Stimulated activated CD4-positive, alpha-beta T cell treated with anti-CD3 and anti-CD28 coated beads, TNF-alpha, amount 100 ng/mL, for 48 hours (primary cell): ENCODE measurements around the gene TERT.

Source experiments
- DNase-seq, 3 donors: peaks; one replicate each; pipeline ENCODE4 v3.0.0-alpha.2; 2020; ENCODE audit warnings: low read depth in 3 of 3

The TERT gene

DNA sequence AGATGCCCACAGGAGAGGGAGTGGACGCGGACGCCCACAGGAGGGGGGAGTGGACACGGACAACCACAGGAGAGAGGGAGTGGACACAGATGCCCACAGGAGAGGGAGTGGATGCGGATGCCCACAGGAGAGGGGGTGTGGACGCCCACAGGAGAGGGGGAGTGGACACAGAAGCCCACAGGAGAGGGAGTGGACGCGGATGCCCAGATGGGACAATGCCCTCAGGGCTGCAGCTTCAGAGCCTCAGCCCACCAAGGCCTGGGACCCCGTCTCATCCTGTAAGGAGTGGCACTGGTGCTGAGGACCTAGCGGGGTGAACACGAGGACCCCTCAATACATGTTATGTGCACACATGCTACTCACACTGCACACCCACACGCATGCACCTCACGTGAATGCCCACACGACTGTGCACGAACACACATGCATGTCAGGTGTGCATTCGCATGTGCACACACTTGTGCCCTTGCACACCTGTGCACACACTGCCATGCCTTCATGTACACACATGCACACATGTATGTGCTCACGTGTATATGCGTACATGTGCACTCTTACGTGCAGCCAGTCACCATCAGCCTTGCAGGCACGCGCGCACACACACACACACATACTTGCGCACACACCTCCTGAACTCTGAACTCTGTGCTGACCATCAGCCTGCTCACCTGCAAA lies 34.9 kb downstream of the TERT start:
- DNase-seq, result no peak

DNA sequence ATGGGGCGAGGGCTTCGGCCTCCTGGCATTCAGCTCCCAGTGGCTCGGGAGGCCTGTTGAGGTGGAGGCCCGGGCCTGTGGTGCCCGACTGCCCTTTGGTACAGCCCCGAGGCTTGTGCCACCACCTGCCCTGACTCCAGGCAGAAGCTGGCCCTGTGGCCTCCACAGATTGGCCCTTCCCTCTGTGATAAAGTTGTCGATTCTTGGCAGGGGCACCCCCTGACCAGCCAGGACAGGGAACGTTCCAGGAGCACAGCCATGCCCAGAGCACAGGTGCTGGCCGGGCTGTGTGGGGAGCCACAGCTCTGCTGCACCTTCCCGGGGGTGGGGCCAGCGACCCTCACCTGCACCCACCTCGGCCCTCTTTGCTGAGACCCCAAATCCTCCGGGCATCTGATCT lies 37.0 kb downstream of the TERT start:
- DNase-seq, result no peak

DNA sequence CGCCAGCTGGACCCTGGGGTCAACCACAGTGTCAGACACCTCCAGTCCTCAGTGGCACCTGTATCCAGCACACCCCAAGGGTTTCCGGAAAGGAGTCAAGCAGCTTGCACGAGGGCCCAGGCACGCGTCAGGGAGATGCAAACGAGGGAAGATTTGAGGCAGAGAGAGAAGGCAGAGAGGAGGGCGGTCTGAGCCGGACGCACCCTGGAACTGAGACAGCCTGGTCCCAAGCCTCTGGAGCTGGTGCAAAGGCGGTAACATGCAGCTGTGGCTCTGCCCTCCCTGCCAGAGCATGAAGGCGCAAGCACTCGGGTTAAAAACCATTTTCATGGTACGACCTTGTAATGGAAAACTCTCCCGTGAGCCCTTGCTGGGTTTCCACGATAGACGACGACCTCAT lies 37.5 kb downstream of the TERT start:
- no peak for DNase-seq

DNA sequence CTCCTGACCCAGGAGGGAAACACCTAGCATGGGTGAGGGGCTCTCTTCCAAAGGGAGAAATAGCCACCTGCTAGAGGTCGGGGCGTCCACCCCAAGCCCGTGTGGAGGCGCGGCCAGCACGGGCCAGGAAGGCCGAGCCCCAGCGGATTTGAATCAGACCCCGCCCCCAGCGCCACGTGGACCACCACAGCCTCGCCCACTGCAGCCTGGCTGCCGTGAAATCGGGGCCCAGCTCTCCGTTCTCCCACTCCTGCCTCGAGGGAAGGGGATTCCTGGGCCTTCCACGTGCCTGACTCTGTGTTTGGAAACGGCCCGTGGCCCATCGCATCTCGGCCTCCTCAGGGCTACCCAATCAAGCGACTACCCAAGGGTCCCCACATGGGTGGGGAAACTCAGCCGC lies 38.1 kb downstream of the TERT start:
- DNase-seq, result no peak

DNA sequence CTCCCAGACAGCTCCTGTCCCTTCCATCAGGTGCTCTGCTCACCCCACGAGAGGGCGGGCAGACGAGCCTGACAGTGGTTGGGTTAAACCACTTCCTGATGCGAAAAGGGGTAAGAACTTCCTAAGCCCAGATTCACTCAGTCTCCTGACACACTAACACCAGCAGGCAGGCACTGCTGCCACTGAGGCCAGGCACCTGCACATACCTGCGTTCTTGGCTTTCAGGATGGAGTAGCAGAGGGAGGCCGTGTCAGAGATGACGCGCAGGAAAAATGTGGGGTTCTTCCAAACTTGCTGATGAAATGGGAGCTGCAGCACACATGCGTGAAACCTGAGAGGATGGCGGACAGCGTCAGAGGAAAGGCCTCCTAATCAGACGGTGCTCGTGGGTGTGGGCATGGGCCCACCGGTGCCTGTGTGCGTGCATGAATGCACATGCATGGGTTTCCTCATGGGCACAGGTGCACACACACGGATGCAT lies 39.7 kb downstream of the TERT start:
- DNase-seq, result peak in 1 of 3 donors; percentile 7

DNA sequence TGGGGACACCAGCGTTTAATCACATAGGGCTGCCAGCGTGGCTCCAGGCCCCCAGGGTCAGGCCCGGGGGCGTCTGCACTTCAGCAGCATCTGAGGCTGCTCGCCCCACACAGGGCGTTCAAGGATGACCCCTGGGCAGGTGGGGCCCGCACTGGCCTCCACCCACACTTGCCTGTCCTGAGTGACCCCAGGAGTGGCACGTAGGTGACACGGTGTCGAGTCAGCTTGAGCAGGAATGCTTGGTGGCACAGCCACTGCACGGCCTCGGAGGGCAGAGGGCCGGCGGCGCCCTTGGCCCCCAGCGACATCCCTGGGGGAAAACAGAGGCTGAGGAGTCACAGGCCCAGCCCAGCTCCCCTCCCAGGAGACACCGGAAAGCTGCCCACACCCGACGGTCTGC lies 40.7 kb downstream of the TERT start:
- no peak for DNase-seq

- no peak for DNase-seq
These were observed 41.3 kb downstream of the TERT start for GRCh38 chr5:1253456-1254105.

- no peak for DNase-seq
These were observed 42.2 kb downstream of the TERT start for GRCh38 chr5:1252681-1253080.

- DNase-seq, result no peak
These were observed 42.9 kb downstream of the TERT start for GRCh38 chr5:1251678-1252580.

DNA sequence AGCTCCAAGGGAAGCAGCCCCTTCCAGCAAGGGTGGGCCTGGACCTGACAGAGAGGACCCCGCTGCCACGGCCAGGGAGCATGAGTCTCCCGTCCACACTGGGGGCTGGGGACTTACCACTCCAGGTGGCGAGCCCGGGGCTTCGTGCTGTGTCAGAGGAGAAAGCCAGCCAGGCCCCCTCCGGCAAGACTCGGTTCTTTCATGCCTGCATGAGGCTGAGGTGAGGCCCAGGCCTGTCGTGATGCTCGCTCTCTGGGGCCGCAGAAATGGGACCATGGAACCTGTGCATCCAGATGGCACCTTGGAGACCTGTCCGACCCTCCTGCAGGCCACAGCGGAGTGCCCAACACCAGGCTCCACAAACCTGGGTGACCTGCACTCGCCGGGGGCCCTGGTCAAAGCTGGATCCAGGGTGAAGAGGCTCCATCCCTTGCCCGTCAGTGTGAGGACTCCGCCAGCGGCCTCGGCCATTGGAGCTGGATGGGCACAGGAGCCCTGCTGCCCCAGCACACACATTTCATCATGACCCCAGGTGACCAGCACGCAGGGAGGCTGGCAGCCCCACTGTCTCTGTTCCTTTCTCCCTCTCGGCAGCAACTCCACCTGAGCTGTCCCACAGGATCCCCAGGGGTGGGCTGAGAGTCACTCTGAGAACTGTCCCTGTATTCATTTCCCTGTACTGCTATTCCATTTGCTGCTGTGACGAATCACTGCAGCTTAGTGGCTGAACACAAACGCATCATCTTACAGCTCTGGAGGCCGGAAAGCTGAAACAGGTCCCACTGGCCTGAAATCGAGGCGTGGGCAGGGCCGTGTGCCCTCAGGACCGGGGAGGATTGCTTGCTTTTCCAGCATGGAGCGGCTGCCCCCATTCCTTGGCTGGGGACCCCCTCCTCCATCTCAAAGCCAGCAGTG lies 45.2 kb downstream of the TERT start:
- DNase-seq, result no peak

DNA sequence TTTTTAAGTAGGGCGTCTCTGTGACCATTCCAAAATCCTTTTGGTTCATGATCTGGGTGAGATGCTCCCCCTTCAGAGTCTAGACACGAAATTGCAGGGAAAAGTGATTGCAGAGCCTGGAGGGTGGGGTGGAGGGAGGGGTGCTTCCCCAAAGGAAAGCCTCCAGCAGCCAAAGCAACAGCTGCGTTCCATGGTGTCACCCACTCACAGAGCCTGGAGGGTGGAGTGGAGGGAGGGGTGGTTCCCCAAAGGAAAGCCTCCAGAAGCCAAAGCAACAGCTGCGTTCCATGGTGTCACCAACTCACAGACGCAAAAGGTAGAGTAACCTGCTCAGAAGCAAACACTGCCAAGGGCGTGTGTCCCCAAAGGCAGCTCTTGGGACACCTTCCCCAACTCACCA lies 47.1 kb downstream of the TERT start:
- no peak for DNase-seq

GRCh38 chr5:1246711-1247431 lies 48.0 kb downstream of the TERT start:
- no peak for DNase-seq

DNA sequence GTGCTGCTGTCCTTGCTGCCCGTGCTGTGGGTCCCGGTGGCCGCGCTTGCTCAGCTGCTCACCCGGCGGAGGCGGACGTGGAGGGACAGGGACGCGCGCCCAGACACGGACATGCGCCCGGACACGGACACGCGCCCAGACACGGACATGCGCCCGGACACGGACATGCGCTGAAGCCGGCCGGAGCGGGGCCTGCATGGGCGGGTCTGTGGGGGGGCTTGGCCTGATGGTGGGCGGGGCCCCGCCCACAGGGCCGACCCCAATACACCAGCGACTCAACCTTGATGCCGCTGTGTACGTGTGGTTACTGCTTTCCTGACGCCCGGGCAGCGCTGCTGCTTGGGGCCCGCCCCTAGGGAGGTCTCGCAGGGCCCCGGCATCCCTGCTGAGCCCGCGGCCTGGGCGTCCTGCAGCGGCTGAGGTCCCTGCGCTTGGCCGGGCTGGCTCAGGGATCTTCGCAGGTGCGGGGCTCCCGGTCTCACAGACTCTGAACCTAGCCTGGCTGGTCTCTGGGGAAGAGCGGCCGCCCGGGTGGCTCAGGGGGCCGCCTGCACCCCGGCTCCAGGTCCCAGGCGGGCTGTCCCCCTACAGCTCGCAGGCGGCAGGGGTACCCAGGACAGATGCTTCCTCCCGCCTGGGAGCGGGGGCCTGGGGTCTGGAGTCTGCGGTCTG lies 48.8 kb downstream of the TERT start:
- DNase-seq, result no peak

DNA sequence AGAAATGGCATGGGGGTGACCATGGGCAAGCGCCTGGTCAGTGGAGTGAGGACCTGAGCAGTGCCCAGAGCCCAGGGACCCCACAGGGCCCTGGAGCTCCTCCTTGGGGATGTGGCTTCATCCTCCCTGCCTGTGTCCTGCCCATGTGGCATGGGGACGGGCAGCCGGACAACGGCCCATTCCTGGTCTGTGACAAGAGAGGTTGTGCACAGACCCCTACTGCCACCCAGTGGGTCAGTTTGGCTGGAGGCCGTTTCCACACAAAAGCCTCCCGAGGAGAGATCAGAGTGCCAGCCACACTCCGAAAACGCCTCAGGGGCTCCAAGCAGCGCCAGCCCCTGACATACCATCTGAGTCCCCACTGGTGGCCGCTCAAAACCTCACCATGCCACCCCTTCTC lies 49.9 kb downstream of the TERT start:
- no peak for DNase-seq

GRCh38 chr5:1244255-1244654 lies 50.6 kb downstream of the TERT start:
- DNase-seq, result no peak

DNA sequence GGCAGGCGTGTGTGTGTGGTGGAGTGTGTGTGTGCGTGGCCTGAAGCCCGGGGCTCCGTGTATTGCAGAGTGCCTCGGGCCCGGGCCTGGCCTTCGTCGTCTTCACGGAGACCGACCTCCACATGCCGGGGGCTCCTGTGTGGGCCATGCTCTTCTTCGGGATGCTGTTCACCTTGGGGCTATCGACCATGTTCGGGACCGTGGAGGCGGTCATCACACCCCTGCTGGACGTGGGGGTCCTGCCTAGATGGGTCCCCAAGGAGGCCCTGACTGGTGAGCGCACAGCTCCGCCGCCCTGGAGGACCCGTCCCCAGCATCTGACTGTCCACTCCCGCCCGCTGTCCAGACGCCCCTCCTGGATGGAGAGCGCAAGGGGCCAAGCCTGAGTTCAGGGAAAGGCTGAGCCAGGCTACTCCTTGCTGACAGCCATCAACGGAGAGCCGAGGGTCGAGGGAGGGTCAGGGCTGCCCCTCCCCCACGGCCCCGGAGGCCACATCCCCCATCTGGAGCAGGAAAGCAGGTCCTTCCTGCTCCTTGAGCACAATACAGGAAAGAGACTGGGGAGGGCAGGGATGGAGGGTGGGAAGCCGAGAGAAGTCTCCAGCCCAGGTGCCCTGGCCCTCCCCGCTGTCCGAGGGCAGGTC lies 51.3 kb downstream of the TERT start:
- DNase-seq, result no peak

GRCh38 chr5:1242733-1243486 lies 52.0 kb downstream of the TERT start:
- DNase-seq, result no peak

- no peak for DNase-seq
These were observed 53.3 kb downstream of the TERT start for GRCh38 chr5:1241509-1242080.
